Measurements from ENCODE around the gene PDE2A. TPM values are rescaled to one million over a fixed set of nuclear protein-coding genes. Genes with fewer than 3 reads are reported as not detected.

PDE2A gene
- total RNA-seq, 1 donor from 2014 or later, result 403 TPM

GRCh38 chr11:72720784-72721183 lies 46.6 kb upstream of the PDE2A start:
- H3K9me3 ChIP-seq, result no peaks in the 10 kb centered on the region
- H3K36me3 ChIP-seq, result peaks cover 3 to 14% of the 10 kb centered on the region in 2 donors
- peak overlapping the region; percentile 68 to 76 for H3K4me3 ChIP-seq
- no peaks in the 10 kb centered on the region for H3K27me3 ChIP-seq
- TF ChIP-seq CTCF (IDR thresholded peaks at IDR 0.05), result no peak
- H3K27ac ChIP-seq, result peak overlapping the region; percentile 40 to 90
- DNase-seq (ENCODE audit: low spot score in 2 of 2), result no peak
- peaks cover 13 to 32% of the 10 kb centered on the region in 2 donors for H3K4me1 ChIP-seq
- intact Hi-C loops (cut with DNase I), result loop anchor here (10.0 kb wide), 2 partner anchors 424 to 654 kb away; partner anchors contain the start of genes FCHSD2 and RELT

GRCh38 chr11:72720047-72720446 lies 45.8 kb upstream of the PDE2A start:
- H3K9me3 ChIP-seq, result no peaks in the 10 kb centered on the region

GRCh38 chr11:72719551-72719950 lies 45.3 kb upstream of the PDE2A start:
- Histone ChIP-seq H3K27ac (peak overlapping the region in 1 of 2 donors; percentile 90), H3K9me3 (no peaks in the 10 kb centered on the region), H3K36me3 (peaks cover 3 to 14% of the 10 kb centered on the region in 2 donors), H3K4me1 (peaks cover 13 to 32% of the 10 kb centered on the region in 2 donors), H3K4me3 (peak overlapping the region in 1 of 2 donors; percentile 76), H3K27me3 (no peaks in the 10 kb centered on the region)
- no peak for TF ChIP-seq CTCF (IDR thresholded peaks at IDR 0.05)
- DNase-seq (ENCODE audit: low spot score in 2 of 2), result no peak
- intact Hi-C loops (cut with DNase I), result no loop called here

More at GRCh38 chr11:72720047-72720446, 45.8 kb upstream of the PDE2A start:
- TF ChIP-seq CTCF (IDR thresholded peaks at IDR 0.05), result no peak
- Histone ChIP-seq H3K4me3 (peak overlapping the region; percentile 68 to 76), H3K27ac (peak overlapping the region in 1 of 2 donors; percentile 90), H3K4me1 (peaks cover 13 to 32% of the 10 kb centered on the region in 2 donors), H3K27me3 (no peaks in the 10 kb centered on the region), H3K36me3 (peaks cover 3 to 14% of the 10 kb centered on the region in 2 donors)
- no peak for DNase-seq (ENCODE audit: low spot score in 2 of 2)
- intact Hi-C loops (cut with DNase I), result loop anchor here (10.0 kb wide), 2 partner anchors 425 to 655 kb away; partner anchors contain the start of genes FCHSD2 and RELT

- intact Hi-C loops (cut with DNase I), result no loop called here
- DNase-seq (ENCODE audit: low spot score in 2 of 2), result no peak
- peaks cover 13 to 32% of the 10 kb centered on the region in 2 donors for H3K4me1 ChIP-seq
- no peaks in the 10 kb centered on the region for H3K9me3 ChIP-seq
- H3K27me3 ChIP-seq, result no peaks in the 10 kb centered on the region
- TF ChIP-seq CTCF (IDR thresholded peaks at IDR 0.05), result no peak
- peak overlapping the region in 1 of 2 donors; percentile 76 for H3K4me3 ChIP-seq
- peaks cover 4 to 14% of the 10 kb centered on the region in 2 donors for H3K36me3 ChIP-seq
- H3K27ac ChIP-seq, result peak overlapping the region in 1 of 2 donors; percentile 90
Observed at GRCh38 chr11:72719144-72719543, 44.9 kb upstream of the PDE2A start.

- Histone ChIP-seq H3K27ac (no peak overlapping the region), H3K27me3 (no peaks in the 10 kb centered on the region), H3K4me1 (peaks cover 13 to 32% of the 10 kb centered on the region in 2 donors), H3K4me3 (no peak overlapping the region), H3K9me3 (no peaks in the 10 kb centered on the region), H3K36me3 (peaks cover 8 to 14% of the 10 kb centered on the region in 2 donors)
- intact Hi-C loops (cut with DNase I), result no loop called here
- DNase-seq (ENCODE audit: low spot score in 2 of 2), result no peak
- no peak for TF ChIP-seq CTCF (IDR thresholded peaks at IDR 0.05)
Observed at GRCh38 chr11:72718101-72718501, 43.9 kb upstream of the PDE2A start.
